Psoas muscle (tissue), 8 donors: ENCODE data around the gene RFX7. TPM values are rescaled to one million over a fixed set of nuclear protein-coding genes. Genes with fewer than 3 reads are reported as not detected.
"Not testable (repeated sequence)": the region's sequence is repeated elsewhere in the genome, so short reads cannot be mapped to it uniquely, and the experiment has no call there.

Experiments used
- ATAC-seq, 4 donors: fragments of 200-7000 bp; cut with Tn5 transposase; one replicate each; pipeline ENCODE4 v1.9.1; 2020; ENCODE audit warnings: moderate library complexity in 3 of 4, mild to moderate bottlenecking in 2 of 4
- DNase-seq, 2 donors: peaks; one replicate each; pipeline ENCODE4 v3.0.0-alpha.2; 2020
- H3K27ac ChIP-seq: fragments of 200-600 bp; one replicate; pipeline ENCODE4 v1.8.0; 2022
- H3K27me3 ChIP-seq, 3 donors: fragments of 200-600 bp in 1 of 3; one replicate each; pipeline versions ENCODE4 v1.6.1 to v1.8.0; 2013 to 2022; ENCODE audit warnings: low read length in 2 of 3, mild to moderate bottlenecking in 2 of 3, moderate library complexity in 1 of 3; ENCODE audit not compliant: insufficient read depth in 3 of 3
- H3K36me3 ChIP-seq, 2 donors: fragments of 200-600 bp in 1 of 2; one replicate each; pipeline versions ENCODE4 v1.6.1 to v1.8.0; 2013 to 2022; ENCODE audit warnings: low read depth in 1 of 2, mild to moderate bottlenecking in 1 of 2, moderate library complexity in 1 of 2; ENCODE audit not compliant: insufficient read depth in 1 of 2
- H3K4me1 ChIP-seq: fragments of 200-600 bp; one replicate; pipeline ENCODE4 v1.8.0; 2022
- H3K4me3 ChIP-seq: fragments of 200-600 bp; one replicate; pipeline ENCODE4 v1.8.0; 2022; ENCODE audit warnings: mild to moderate bottlenecking
- H3K9me3 ChIP-seq: fragments of 200-600 bp; one replicate; pipeline ENCODE4 v1.8.0; 2022
- CTCF ChIP-seq: fragments of 200-600 bp; IDR thresholded peaks from one replicate; pipeline ENCODE4 v1.8.0; 2022; ENCODE audit warnings: antibody characterized with exemption
- WGBS, 3 donors: extraction: QIAGEN DNeasy Blood & Tissue Kit; methylation state at CpG; one replicate each; pipeline versions ENCODE4 v1.1.6 to v1.1.7; 2013; 5-methylcytosine and 5-hydroxymethylcytosine counted together
- intact Hi-C, 2 donors: fragments of 100-400 bp; cut with DNase I; formaldehyde crosslinking; loops; one replicate each; pipeline versions ENCODE4 v1.11.0 to v1.14.2; 2022
- polyA plus RNA-seq, 3 donors: library from polyadenylated mRNA; stranded (reverse); fragments of 200-250 nt; gene quantifications; one replicate each; pipeline ENCODE4 v1.2.3, GENCODE V29; 2013
- total RNA-seq, 4 donors: library from RNA; stranded (reverse); fragmentation: NEBNext Ultra II Directional in 2 of 4; extraction: Animal tissue kit (Norgen Biotek cat#: 25700) in 2 of 4; gene quantifications; one replicate each; pipeline versions ENCODE4 v1.2.1 to v1.2.4, GENCODE V29; 2021 to 2023
- donor health status: healthy with polysubstance abuse.
- donor health status: DM: no; HTN: no; CAD: no; lungs with moderate emphysema.
- donor health status: Bipolar disorder and iron deficiency.
- donor health status: healthy.
- donor health status: DM: yes; HTN: yes; CAD: no.
- donor health status: DM: no; HTN: no; CAD: no.
- donor health status: DM: no; HTN: no; CAD: no.
- donor health status: DM: yes; HTN: yes; CAD: no.

RFX7 gene
- total and polyA plus RNA-seq, 7 donors, result 0.83 to 17.6 (median 11.8) TPM

GRCh38 chr15:56160966-56161365, 82.7 kb downstream of the RFX7 start:
- Histone ChIP-seq H3K27ac (no peak overlapping the region), H3K36me3 (no peaks in the 10 kb centered on the region), H3K4me1 (peaks cover 20% of the 10 kb centered on the region), H3K9me3 (no peaks in the 10 kb centered on the region), H3K4me3 (no peak overlapping the region), H3K27me3 (no peaks in the 10 kb centered on the region)
- WGBS, 3 donors, result 60 to 72% (median 67%) methylated on average over 1 of the region's 1 CpG
- no peak for TF ChIP-seq CTCF
- intact Hi-C loops, result no loop called here
- ATAC-seq (no peak), DNase-seq (no peak)

- WGBS, 3 donors, result 90 to 97% (median 92%) methylated on average over 3 of the region's 3 CpGs
- H3K36me3 ChIP-seq, result no peaks in the 10 kb centered on the region
- no peak for TF ChIP-seq CTCF
- intact Hi-C loops, result loop anchor here in 1 of 2 donors (10.0 kb wide), 1 partner anchor 78 kb away; no protein-coding TSS in a partner anchor
- H3K27ac ChIP-seq, result no peak overlapping the region
- ATAC-seq, result no peak
- peaks cover 8% of the 10 kb centered on the region for H3K4me1 ChIP-seq
- H3K27me3 ChIP-seq, result no peaks in the 10 kb centered on the region
- peaks cover 6% of the 10 kb centered on the region for H3K9me3 ChIP-seq
- no peak overlapping the region for H3K4me3 ChIP-seq
- DNase-seq, result no peak
Observed at GRCh38 chr15:56156877-56157276, 86.8 kb downstream of the RFX7 start.

- DNase-seq, H3K9me3 ChIP-seq, H3K4me3 ChIP-seq, H3K27me3 ChIP-seq, H3K27ac ChIP-seq, ATAC-seq, H3K36me3 ChIP-seq, H3K4me1 ChIP-seq: not testable (repeated sequence)
- 94 to 97% (median 96%) methylated on average over 9 to 10 of the region's 10 CpGs for WGBS, 3 donors
- intact Hi-C loops, result loop anchor here in 1 of 2 donors (10.0 kb wide), 1 partner anchor 80 kb away; no protein-coding TSS in a partner anchor
Observed at GRCh38 chr15:56155278-56155677, 88.4 kb downstream of the RFX7 start.

- not testable (repeated sequence) for H3K4me1 ChIP-seq, ATAC-seq, H3K27me3 ChIP-seq, DNase-seq, H3K36me3 ChIP-seq, H3K9me3 ChIP-seq, H3K27ac ChIP-seq, H3K4me3 ChIP-seq
- intact Hi-C loops, result loop anchor here in 1 of 2 donors (10.0 kb wide), 1 partner anchor 80 kb away; no protein-coding TSS in a partner anchor
- 96 to 98% (median 96%) methylated on average over 4 of the region's 4 CpGs for WGBS, 3 donors
Observed at GRCh38 chr15:56154768-56155167, 88.9 kb downstream of the RFX7 start.

- H3K9me3 ChIP-seq, result peaks cover 4% of the 10 kb centered on the region
- H3K4me3 ChIP-seq, result no peak overlapping the region
- no peak for DNase-seq
- H3K36me3 ChIP-seq, result no peaks in the 10 kb centered on the region
- H3K27ac ChIP-seq, result no peak overlapping the region
- WGBS, 3 donors, result 93 to 95% (median 93%) methylated on average over 6 of the region's 6 CpGs
- no peak for ATAC-seq
- peaks cover 3% of the 10 kb centered on the region for H3K4me1 ChIP-seq
- intact Hi-C loops, result loop anchor here in 1 of 2 donors (10.0 kb wide), 1 partner anchor 85 kb away; no protein-coding TSS in a partner anchor
- H3K27me3 ChIP-seq, result no peaks in the 10 kb centered on the region
- TF ChIP-seq CTCF, result no peak
Observed at GRCh38 chr15:56150204-56150603, 93.5 kb downstream of the RFX7 start.

- Histone ChIP-seq H3K27ac (no peak overlapping the region), H3K27me3 (no peaks in the 10 kb centered on the region), H3K4me1 (peaks cover 3% of the 10 kb centered on the region), H3K4me3 (no peak overlapping the region), H3K36me3 (peaks cover 0 to 4% of the 10 kb centered on the region in 2 donors), H3K9me3 (no peaks in the 10 kb centered on the region)
- TF ChIP-seq CTCF, result no peak
- ATAC-seq (no peak), DNase-seq (no peak)
- 81 to 84% (median 81%) methylated on average over 3 of the region's 3 CpGs for WGBS, 3 donors
- intact Hi-C loops, result no loop called here
Observed at GRCh38 chr15:56148064-56148463, 95.6 kb downstream of the RFX7 start.
